ENCODE measurements around the gene MEI1.
A peak's percentile ranks its signal among the peaks of the same experiment; 100 is the strongest.
"Not testable (repeated sequence)": the region's sequence is repeated elsewhere in the genome, so short reads cannot be mapped to it uniquely, and the experiment has no call there.

MEI1 gene

GRCh38 chr22:41699264-41700107 lies at the start of gene MEI1:
TSS of gene MEI1 (plus strand) at chr22:41699503. CDS start at chr22:41699539, 36 bp downstream.
- DNase-seq (ENCODE audit: low read depth) = no peak

GRCh38 chr22:41650229-41650628 lies 49.1 kb upstream of the MEI1 start:
- DNase-seq (ENCODE audit: low read depth) = no peak

- no peak for DNase-seq (ENCODE audit: low read depth)
Observed at GRCh38 chr22:41650821-41651220, 48.5 kb upstream of the MEI1 start.

- DNase-seq (ENCODE audit: low read depth) = no peak
Observed at GRCh38 chr22:41654322-41654721, 45.0 kb upstream of the MEI1 start.

- no peak for DNase-seq (ENCODE audit: low read depth)
Observed at GRCh38 chr22:41656556-41656955, 42.7 kb upstream of the MEI1 start.

GRCh38 chr22:41657709-41658108 lies 41.6 kb upstream of the MEI1 start:
- no peak for DNase-seq (ENCODE audit: low read depth)

GRCh38 chr22:41658869-41659268 lies 40.4 kb upstream of the MEI1 start:
- no peak for DNase-seq (ENCODE audit: low read depth)

- no peak for DNase-seq (ENCODE audit: low read depth)
Observed at GRCh38 chr22:41659941-41660340, 39.4 kb upstream of the MEI1 start.

GRCh38 chr22:41660416-41660815 lies 38.9 kb upstream of the MEI1 start:
- no peak for DNase-seq (ENCODE audit: low read depth)

- DNase-seq (ENCODE audit: low read depth) = no peak
Observed at GRCh38 chr22:41661088-41661487, 38.2 kb upstream of the MEI1 start.

GRCh38 chr22:41661713-41662112 lies 37.6 kb upstream of the MEI1 start:
- no peak for DNase-seq (ENCODE audit: low read depth)

GRCh38 chr22:41663594-41663993 lies 35.7 kb upstream of the MEI1 start:
- DNase-seq (ENCODE audit: low read depth) = not testable (repeated sequence)

- no peak for DNase-seq (ENCODE audit: low read depth)
Observed at GRCh38 chr22:41664490-41664889, 34.8 kb upstream of the MEI1 start.

GRCh38 chr22:41664951-41665350 lies 34.4 kb upstream of the MEI1 start:
- DNase-seq (ENCODE audit: low read depth) = no peak

- DNase-seq (ENCODE audit: low read depth) = no peak
Observed at GRCh38 chr22:41668971-41669911, 30.1 kb upstream of the MEI1 start.

- not testable (repeated sequence) for DNase-seq (ENCODE audit: low read depth)
Observed at GRCh38 chr22:41672096-41672495, 27.2 kb upstream of the MEI1 start.

- DNase-seq (ENCODE audit: low read depth) = no peak
Observed at GRCh38 chr22:41672780-41673509, 26.4 kb upstream of the MEI1 start.

GRCh38 chr22:41674846-41675340 lies 24.4 kb upstream of the MEI1 start:
- no peak for DNase-seq (ENCODE audit: low read depth)

- no peak for DNase-seq (ENCODE audit: low read depth)
Observed at GRCh38 chr22:41676134-41676533, 23.2 kb upstream of the MEI1 start.

GRCh38 chr22:41681616-41682015 lies 17.7 kb upstream of the MEI1 start:
- no peak for DNase-seq (ENCODE audit: low read depth)

GRCh38 chr22:41682033-41682807 lies 17.1 kb upstream of the MEI1 start:
- DNase-seq (ENCODE audit: low read depth) = peak; percentile 66
